Measurements from ENCODE around the gene GJC2.

Gene GJC2

GRCh38 chr1:228159008-228159665 is 9.4 kb downstream of the GJC2 start:
- DNase-seq = no peak

- DNase-seq = no peak
These were observed 10.6 kb downstream of the GJC2 start for GRCh38 chr1:228160201-228160761.

- DNase-seq = no peak
These were observed 11.6 kb downstream of the GJC2 start for GRCh38 chr1:228161362-228161761.

GRCh38 chr1:228161866-228162265 is 12.1 kb downstream of the GJC2 start:
- no peak for DNase-seq

GRCh38 chr1:228162286-228163006 is 12.7 kb downstream of the GJC2 start:
- no peak for DNase-seq

- DNase-seq = no peak
These were observed 13.4 kb downstream of the GJC2 start for GRCh38 chr1:228163007-228163753.

- no peak for DNase-seq
These were observed 14.2 kb downstream of the GJC2 start for GRCh38 chr1:228163776-228164519.

- DNase-seq = no peak
These were observed 15.0 kb downstream of the GJC2 start for GRCh38 chr1:228164561-228165371.

GRCh38 chr1:228165372-228166169 is 15.8 kb downstream of the GJC2 start, which contains the start of gene IBA57:
TSS of gene IBA57 (plus strand) at chr1:228165804. CDS start at chr1:228165817, 13 bp downstream.
- peak; percentile 100 for DNase-seq

GRCh38 chr1:228166170-228166936 is 16.6 kb downstream of the GJC2 start:
- no peak for DNase-seq

- DNase-seq = no peak
These were observed 19.0 kb downstream of the GJC2 start for GRCh38 chr1:228168563-228169270.

- DNase-seq = no peak
These were observed 19.6 kb downstream of the GJC2 start for GRCh38 chr1:228169345-228169744.

- no peak for DNase-seq
These were observed 20.9 kb downstream of the GJC2 start for GRCh38 chr1:228170666-228171065.

GRCh38 chr1:228171221-228171891 is 21.6 kb downstream of the GJC2 start:
- DNase-seq = no peak

- no peak for DNase-seq
These were observed 23.1 kb downstream of the GJC2 start for GRCh38 chr1:228172591-228173527.

- peak; percentile 60 for DNase-seq
These were observed 24.1 kb downstream of the GJC2 start for GRCh38 chr1:228173528-228174481.

Data from NCI-H1048 (cell line).